Measurements from ENCODE around the gene CFAP161.
"Not testable (repeated sequence)": the region's sequence is repeated elsewhere in the genome, so short reads cannot be mapped to it uniquely, and the experiment has no call there.

Gene CFAP161

DNA sequence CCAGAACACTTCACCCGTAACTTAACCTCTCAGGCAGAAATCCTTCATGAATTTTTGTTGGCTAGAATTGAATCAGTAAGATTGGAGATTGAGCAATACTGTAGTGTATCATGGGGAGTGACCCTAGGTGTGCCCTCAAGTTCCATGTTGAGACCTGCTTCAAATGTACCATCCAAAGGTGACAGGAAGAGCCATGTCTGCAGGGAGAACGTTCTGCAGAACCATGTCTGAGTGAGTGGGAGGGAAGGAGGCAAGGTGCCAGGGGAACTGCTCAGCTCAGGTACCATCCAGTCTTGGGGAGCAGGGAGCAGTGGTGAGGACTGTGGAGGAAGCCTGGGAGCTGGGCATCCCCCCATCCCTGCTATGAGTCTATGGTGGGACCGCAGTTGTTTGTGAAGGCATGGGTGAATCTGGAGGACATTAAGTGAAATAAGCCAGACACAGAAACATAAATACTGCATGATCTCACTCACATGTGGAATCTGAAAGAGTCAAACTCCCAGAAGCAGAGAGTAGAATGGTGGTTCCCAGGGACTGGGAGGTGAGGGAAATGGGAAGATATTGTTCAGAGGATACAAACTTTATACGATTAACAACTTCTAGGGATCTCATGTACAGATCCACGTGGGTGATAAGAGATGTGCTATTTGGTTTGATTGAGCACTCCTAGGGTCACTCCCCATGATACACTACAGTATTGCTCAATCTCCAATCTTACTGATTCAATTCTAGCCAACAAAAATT is 23.3 kb downstream of the CFAP161 start:
- DNase-seq (ENCODE audit: low read depth in 2 of 3, low spot score in 2 of 3): no peak

GRCh38 chr15:81157939-81158223 is 23.8 kb downstream of the CFAP161 start:
- DNase-seq (ENCODE audit: low read depth in 2 of 3, low spot score in 2 of 3): no peak

- not testable (repeated sequence) for DNase-seq (ENCODE audit: low read depth in 2 of 3, low spot score in 2 of 3)
Measured at GRCh38 chr15:81158561-81158960, 24.5 kb downstream of the CFAP161 start.

- no peak for DNase-seq (ENCODE audit: low read depth in 2 of 3, low spot score in 2 of 3)
Measured at GRCh38 chr15:81160312-81161159, 26.5 kb downstream of the CFAP161 start.

DNA sequence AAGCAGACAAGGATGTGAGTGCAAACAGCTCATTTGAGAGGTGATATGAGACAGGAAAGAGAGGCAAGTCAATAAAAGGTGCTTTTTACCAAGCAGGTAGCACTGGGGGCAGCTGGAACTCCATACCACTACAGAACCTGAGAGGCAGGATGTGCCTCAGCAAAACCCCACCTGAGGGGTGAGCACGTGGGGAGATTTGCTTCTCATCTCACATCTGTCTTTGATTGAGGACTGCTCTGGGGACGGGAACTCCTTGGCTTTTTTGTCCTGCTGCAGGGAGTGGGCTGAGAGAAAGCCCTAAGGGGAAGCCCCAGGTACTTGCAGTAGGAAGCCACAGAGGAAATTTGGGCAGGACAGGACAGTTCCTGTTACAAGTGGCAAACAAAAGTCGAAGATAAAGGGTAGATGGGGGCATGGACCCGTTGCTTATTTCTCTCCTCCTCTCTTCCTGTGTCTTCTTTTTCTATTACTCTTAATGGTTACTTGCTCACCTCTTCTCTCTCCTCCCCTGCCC is 27.1 kb downstream of the CFAP161 start:
- no peak for DNase-seq (ENCODE audit: low read depth in 2 of 3, low spot score in 2 of 3)

DNA sequence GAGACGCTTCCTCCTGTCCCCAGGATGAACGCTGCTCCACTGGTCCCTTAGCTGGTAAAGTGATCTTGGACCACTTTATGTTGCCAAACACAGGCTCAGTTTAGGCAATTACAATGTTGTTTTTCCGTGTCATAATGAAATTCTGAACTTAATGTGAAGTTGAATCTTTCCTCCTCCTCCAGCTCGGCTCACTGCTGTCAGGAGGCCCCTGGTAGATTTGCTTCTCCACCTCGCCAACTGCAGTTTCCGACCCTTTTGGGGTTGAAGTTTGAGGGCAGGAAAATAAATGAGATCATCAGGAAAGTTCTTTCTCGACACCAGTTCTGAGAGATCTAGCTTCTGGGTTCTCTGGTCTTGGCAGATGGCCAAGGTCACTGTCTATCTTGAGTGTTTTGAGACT is 27.8 kb downstream of the CFAP161 start:
- no peak for DNase-seq (ENCODE audit: low read depth in 2 of 3, low spot score in 2 of 3)

GRCh38 chr15:81163961-81164800 is 30.1 kb downstream of the CFAP161 start:
- DNase-seq (ENCODE audit: low read depth in 2 of 3, low spot score in 2 of 3): no peak

DNA sequence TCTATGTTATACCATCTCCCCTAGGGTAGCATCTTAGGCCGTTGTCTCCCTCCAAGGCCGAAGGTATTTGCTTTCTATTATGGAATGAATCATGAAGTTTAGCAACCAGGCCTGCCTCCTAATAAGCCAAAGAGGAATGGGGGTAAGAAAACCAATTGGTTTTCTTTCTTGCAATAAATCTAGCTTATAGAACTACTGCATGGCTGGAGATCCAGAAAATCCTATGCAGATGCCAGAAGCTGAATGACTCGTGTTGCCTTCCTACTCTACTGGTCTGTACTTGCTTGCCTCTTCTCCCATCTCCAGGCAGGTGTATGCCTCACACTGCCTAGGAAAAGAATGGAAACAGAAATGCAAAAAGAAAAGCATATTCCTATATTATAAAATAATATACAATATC is 31.5 kb downstream of the CFAP161 start:
- DNase-seq (ENCODE audit: low read depth in 2 of 3, low spot score in 2 of 3): no peak

- no peak for DNase-seq (ENCODE audit: low read depth in 2 of 3, low spot score in 2 of 3)
Measured at GRCh38 chr15:81166636-81167305, 32.7 kb downstream of the CFAP161 start.

- DNase-seq (ENCODE audit: low read depth in 2 of 3, low spot score in 2 of 3): no peak
Measured at GRCh38 chr15:81168131-81168526, 34.1 kb downstream of the CFAP161 start.

GRCh38 chr15:81168644-81169043 is 34.6 kb downstream of the CFAP161 start:
- DNase-seq (ENCODE audit: low read depth in 2 of 3, low spot score in 2 of 3): no peak

DNA sequence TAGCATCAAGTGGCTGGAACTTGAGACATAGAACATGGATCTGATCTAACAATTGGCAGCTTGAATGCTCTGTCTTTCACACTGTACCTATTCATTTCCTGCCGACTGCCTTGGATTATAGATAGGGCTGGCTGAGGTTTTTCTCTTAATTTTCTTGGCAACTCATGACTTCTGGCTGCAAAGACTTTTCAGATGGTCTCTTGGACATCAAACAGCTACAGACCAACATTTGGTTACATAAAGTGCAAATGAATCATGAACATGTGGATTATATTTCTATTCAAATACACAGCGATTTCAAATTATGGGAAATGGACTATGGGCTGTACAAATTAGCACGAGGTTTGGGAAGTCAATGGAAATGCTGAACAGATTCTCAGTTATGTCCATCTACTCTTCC is 36.4 kb downstream of the CFAP161 start:
- DNase-seq (ENCODE audit: low read depth in 2 of 3, low spot score in 2 of 3): no peak

- no peak for DNase-seq (ENCODE audit: low read depth in 2 of 3, low spot score in 2 of 3)
Measured at GRCh38 chr15:81171286-81171685, 37.2 kb downstream of the CFAP161 start.

- no peak for DNase-seq (ENCODE audit: low read depth in 2 of 3, low spot score in 2 of 3)
Measured at GRCh38 chr15:81174125-81174791, 40.2 kb downstream of the CFAP161 start.

DNA sequence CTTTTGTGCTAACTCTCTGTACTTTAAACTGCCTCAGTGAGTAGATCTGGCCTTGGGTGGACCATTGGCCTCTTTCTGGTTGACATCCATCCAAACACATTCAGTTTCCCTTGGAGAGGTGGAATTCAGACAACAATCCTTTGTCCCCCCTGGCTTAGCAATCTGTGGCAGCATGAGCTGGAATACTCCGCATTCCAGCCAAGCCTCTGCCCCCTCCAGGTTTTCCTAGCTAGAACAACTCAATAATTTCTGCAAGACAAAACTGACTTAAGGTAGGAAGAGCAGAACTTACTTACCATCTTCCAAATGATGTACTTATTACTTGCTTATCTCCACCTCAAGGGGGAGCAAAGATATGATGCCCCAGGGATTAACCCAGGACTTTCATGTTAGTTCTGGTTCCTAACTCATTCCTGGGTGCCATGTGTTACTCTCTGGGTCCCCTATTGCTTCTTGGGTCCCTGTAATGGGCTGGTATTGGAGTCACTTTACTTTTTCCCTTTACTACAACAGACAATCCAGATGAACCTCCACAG is 40.8 kb downstream of the CFAP161 start:
- no peak for DNase-seq (ENCODE audit: low read depth in 2 of 3, low spot score in 2 of 3)

DNA sequence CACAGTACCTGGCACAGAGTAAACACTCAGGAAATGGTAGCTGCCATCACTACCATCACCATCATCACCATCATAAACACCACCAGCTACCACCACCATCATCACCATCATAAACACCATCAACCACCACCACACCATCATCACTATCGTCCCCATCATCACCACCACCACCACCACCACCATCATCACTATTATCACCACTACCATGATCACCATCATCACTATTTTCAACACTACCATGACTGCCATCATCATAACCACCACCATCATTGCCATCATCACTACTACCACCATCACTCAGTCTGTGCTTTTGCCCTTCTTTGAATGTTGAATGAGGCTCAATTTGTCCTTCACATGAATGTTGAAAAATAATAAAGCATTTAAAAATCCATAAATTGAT is 41.4 kb downstream of the CFAP161 start:
- no peak for DNase-seq (ENCODE audit: low read depth in 2 of 3, low spot score in 2 of 3)

DNA sequence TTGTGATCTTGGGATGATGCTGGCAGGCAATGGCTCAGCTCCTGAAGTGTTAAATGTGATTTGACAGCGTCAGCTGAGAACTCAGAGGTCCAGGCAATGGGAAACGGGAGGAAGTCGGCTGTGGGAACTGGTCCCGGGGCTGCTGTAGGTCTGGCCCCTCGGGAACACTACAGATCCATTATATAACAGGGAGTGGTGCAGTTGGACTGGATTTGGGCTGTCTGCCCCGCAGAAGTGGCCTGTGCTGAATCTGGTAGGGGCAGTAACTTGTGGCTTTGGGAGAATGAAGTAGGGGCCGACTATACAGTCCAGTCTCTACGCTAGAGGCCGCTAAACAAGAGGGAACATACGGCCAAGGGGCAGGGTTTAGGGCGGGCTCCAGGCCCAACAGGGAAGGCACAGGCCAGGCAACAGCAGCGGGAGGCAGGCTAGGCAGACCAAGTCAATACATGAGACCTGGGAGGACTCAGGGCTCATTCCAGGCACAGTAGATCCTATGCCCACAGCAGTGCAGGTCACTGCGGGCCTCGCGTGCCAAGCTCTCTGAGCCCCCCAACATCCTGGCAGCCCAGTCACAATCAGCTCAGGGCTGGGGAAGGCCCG is 42.3 kb downstream of the CFAP161 start:
- DNase-seq (ENCODE audit: low read depth in 2 of 3, low spot score in 2 of 3): no peak

- DNase-seq (ENCODE audit: low read depth in 2 of 3, low spot score in 2 of 3): no peak
Measured at GRCh38 chr15:81178365-81178764, 44.3 kb downstream of the CFAP161 start.

- DNase-seq (ENCODE audit: low read depth in 2 of 3, low spot score in 2 of 3): no peak
Measured at GRCh38 chr15:81181220-81181619, 47.1 kb downstream of the CFAP161 start.

Data from activated CD8-positive, alpha-beta memory T cell treated with anti-CD3 and anti-CD28 coated beads for 48 hours (primary cell).